ENCODE data around the gene PCDH7. TPM values are rescaled to one million over a fixed set of nuclear protein-coding genes. Genes with fewer than 3 reads are reported as not detected.

PCDH7 gene
- total RNA-seq, 6 experiments from 2014 or later, result 0.02 to 1.1 (median 0.23) TPM; not detected in 1

DNA sequence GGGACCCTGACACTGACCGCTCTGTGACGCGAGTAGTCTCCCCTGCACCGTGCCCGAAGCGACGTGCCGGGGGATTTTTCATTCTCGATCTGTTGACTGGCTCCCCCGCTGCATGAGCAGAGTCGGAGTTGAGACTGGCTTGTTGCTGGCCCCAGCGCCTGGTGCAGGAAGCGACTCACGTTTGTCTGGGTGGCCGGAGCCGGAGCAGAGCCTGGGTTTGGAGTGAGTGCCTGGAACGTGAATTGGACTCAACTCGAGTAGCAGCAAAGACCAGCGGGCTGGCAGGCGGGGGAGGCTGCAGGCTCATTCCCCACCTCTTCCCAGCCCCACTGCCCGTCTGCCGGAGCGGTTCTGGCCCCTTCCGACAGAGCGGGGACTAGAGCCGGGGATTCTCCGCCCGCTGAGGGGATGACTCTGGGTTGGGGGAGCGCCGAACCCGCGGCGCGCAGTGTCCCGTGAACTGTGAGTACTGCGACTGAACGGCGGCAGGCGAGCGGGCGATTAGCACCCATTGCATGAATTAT lies 554 bp downstream of the PCDH7 start:
- H3K9me3 Mint-ChIP-seq, result peaks cover 6% of the 10 kb centered on the region
- TF ChIP-seq, protein P1, sequence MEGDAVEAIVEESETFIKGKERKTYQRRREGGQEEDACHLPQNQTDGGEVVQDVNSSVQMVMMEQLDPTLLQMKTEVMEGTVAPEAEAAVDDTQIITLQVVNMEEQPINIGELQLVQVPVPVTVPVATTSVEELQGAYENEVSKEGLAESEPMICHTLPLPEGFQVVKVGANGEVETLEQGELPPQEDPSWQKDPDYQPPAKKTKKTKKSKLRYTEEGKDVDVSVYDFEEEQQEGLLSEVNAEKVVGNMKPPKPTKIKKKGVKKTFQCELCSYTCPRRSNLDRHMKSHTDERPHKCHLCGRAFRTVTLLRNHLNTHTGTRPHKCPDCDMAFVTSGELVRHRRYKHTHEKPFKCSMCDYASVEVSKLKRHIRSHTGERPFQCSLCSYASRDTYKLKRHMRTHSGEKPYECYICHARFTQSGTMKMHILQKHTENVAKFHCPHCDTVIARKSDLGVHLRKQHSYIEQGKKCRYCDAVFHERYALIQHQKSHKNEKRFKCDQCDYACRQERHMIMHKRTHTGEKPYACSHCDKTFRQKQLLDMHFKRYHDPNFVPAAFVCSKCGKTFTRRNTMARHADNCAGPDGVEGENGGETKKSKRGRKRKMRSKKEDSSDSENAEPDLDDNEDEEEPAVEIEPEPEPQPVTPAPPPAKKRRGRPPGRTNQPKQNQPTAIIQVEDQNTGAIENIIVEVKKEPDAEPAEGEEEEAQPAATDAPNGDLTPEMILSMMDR (IDR thresholded peaks at IDR 0.05), result no peak
- DNase-seq, result no peak
- no peak overlapping the region; the same call in 1 of the 2 replicates for H3K27ac Mint-ChIP-seq
- H3K4me3 Mint-ChIP-seq, result peak overlapping the region; percentile 85
- peaks cover 49% of the 10 kb centered on the region for H3K4me1 Mint-ChIP-seq (ENCODE audit: low read depth)
- H3K36me3 Mint-ChIP-seq (ENCODE audit: low read depth), result no peaks in the 10 kb centered on the region; the same call in 1 of the 2 replicates
- peaks cover 28% of the 10 kb centered on the region for H3K27me3 Mint-ChIP-seq (ENCODE audit: insufficient read depth)

DNA sequence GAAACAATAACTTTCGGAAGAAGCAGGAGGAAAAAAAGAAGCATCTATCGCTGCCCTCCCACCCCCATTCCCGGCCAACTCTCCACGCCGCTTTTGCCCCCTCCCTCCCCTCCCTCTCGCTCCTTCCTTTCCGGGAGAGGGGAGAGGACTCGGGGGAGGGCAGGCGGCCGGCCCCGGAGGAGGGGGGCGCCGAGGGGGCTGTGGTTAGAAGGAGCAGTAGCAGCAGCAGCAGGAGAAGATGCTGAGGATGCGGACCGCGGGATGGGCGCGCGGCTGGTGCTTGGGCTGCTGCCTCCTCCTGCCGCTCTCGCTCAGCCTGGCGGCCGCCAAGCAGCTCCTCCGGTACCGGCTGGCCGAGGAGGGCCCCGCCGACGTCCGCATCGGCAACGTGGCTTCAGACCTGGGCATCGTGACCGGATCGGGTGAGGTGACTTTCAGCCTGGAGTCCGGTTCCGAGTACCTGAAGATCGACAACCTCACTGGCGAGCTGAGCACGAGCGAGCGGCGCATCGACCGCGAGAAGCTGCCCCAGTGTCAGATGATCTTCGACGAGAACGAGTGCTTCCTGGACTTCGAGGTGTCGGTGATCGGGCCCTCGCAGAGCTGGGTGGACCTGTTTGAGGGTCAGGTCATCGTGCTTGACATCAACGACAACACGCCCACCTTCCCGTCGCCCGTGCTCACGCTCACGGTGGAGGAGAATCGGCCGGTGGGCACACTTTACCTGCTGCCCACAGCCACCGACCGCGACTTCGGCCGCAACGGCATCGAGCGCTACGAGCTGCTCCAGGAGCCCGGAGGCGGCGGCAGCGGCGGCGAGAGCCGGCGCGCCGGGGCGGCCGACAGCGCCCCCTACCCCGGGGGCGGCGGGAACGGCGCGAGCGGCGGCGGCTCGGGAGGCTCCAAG lies 1.3 kb downstream of the PCDH7 start:
- H3K9me3 Mint-ChIP-seq, result peaks cover 6% of the 10 kb centered on the region
- H3K4me3 Mint-ChIP-seq, result peak overlapping the region; percentile 85
- peaks cover 28% of the 10 kb centered on the region for H3K27me3 Mint-ChIP-seq (ENCODE audit: insufficient read depth)
- peaks cover 43% of the 10 kb centered on the region for H3K4me1 Mint-ChIP-seq (ENCODE audit: low read depth)
- no peak overlapping the region for H3K27ac Mint-ChIP-seq
- no peaks in the 10 kb centered on the region; the same call in 1 of the 2 replicates for H3K36me3 Mint-ChIP-seq (ENCODE audit: low read depth)
- TF ChIP-seq, protein P1 (IDR thresholded peaks at IDR 0.05), result no peak
- no peak for DNase-seq

DNA sequence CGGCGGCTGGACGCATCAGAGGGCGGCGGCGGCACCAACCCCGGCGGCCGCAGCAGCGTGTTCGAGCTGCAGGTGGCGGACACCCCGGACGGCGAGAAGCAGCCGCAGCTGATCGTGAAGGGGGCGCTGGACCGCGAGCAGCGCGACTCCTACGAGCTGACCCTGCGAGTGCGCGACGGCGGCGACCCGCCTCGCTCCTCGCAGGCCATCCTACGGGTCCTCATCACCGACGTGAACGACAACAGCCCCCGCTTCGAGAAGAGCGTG lies 1.9 kb downstream of the PCDH7 start:
- Mint-ChIP-seq H3K27ac (no peak overlapping the region), H3K4me3 (no peak overlapping the region), H3K4me1 (ENCODE audit: low read depth) (peaks cover 37% of the 10 kb centered on the region), H3K36me3 (ENCODE audit: low read depth) (no peaks in the 10 kb centered on the region; the same call in 1 of the 2 replicates), H3K27me3 (ENCODE audit: insufficient read depth) (peaks cover 28% of the 10 kb centered on the region), H3K9me3 (peaks cover 6% of the 10 kb centered on the region)
- no peak for DNase-seq
- TF ChIP-seq, protein P1 (IDR thresholded peaks at IDR 0.05), result peak; percentile 26; the same call in 1 of the 2 replicates

DNA sequence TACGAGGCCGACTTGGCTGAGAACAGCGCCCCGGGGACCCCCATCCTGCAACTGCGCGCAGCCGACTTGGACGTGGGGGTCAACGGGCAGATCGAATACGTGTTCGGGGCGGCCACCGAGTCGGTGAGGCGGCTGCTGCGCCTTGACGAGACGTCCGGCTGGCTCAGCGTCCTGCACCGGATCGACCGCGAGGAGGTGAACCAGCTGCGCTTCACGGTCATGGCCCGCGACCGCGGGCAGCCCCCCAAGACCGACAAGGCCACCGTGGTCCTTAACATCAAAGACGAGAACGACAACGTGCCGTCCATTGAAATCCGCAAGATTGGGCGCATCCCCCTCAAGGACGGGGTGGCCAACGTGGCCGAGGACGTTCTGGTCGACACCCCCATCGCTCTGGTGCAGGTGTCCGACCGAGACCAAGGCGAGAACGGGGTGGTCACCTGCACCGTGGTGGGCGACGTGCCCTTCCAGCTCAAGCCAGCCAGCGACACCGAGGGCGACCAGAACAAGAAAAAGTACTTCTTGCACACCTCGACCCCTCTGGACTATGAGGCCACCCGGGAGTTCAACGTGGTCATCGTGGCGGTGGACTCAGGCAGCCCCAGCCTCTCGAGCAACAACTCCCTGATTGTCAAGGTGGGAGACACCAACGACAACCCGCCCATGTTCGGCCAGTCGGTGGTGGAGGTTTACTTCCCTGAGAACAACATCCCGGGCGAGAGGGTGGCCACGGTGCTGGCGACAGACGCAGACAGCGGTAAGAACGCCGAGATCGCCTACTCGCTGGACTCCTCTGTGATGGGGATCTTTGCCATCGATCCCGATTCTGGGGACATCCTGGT lies 2.4 kb downstream of the PCDH7 start:
- no peak overlapping the region for H3K27ac Mint-ChIP-seq

More for the DNA sequence above, 2.4 kb downstream of the PCDH7 start:
- TF ChIP-seq, protein P1 (IDR thresholded peaks at IDR 0.05), result no peak
- H3K36me3 Mint-ChIP-seq (ENCODE audit: low read depth), result no peaks in the 10 kb centered on the region; the same call in 1 of the 2 replicates
- H3K9me3 Mint-ChIP-seq, result peaks cover 6% of the 10 kb centered on the region
- no peak for DNase-seq
- peaks cover 34% of the 10 kb centered on the region for H3K4me1 Mint-ChIP-seq (ENCODE audit: low read depth)
- H3K27me3 Mint-ChIP-seq (ENCODE audit: insufficient read depth), result peaks cover 26% of the 10 kb centered on the region
- no peak overlapping the region for H3K4me3 Mint-ChIP-seq

All from HFFc6 (cell line).